Heart left ventricle (tissue), 16 donors: ENCODE measurements around the gene RAB3A. TPM values are rescaled to one million over a fixed set of nuclear protein-coding genes. Genes with fewer than 3 reads are reported as not detected.
A peak's percentile ranks its signal among the peaks of the same experiment; 100 is the strongest.

Source experiments
- ATAC-seq, 4 donors: fragments of 200-7000 bp; cut with Tn5 transposase; one replicate each; pipeline ENCODE4 v1.9.1; 2020 to 2022; ENCODE audit warnings: moderate library complexity in 4 of 4, mild to moderate bottlenecking in 3 of 4, moderate number of reproducible peaks in 1 of 4
- DNase-seq, 5 donors: peaks; one replicate each; pipeline ENCODE4 v3.0.0-alpha.2; 2020
- H3K27ac ChIP-seq, 12 donors: fragments of 200-600 bp; sonication (generic) in 4 of 12; one replicate each; pipeline versions ENCODE4 v1.5.0 to v1.8.0; 2016 to 2022; ENCODE audit warnings: mild to moderate bottlenecking in 2 of 12
- H3K27me3 ChIP-seq, 9 donors: fragments of 200-600 bp; sonication (generic) in 2 of 9; one replicate each; pipeline versions ENCODE4 v1.5.1 to v1.8.0; 2016 to 2022; ENCODE audit warnings: mild to moderate bottlenecking in 3 of 9
- H3K36me3 ChIP-seq, 9 donors: fragments of 200-600 bp; sonication (generic) in 2 of 9; one replicate each; pipeline versions ENCODE4 v1.5.0 to v1.8.0; 2018 to 2022; ENCODE audit warnings: mild to moderate bottlenecking in 2 of 9
- H3K4me1 ChIP-seq, 12 donors: fragments of 200-600 bp; sonication (generic) in 4 of 12; one replicate each; pipeline versions ENCODE4 v1.5.0 to v1.8.0; 2016 to 2022; ENCODE audit warnings: mild to moderate bottlenecking in 3 of 12
- H3K4me3 ChIP-seq, 12 donors: fragments of 200-600 bp; sonication (generic) in 4 of 12; one replicate each; pipeline versions ENCODE4 v1.5.0 to v1.8.0; 2017 to 2022; ENCODE audit warnings: mild to moderate bottlenecking in 9 of 12, moderate library complexity in 4 of 12
- H3K9me3 ChIP-seq, 12 donors: fragments of 200-600 bp; sonication (generic) in 4 of 12; one replicate each; pipeline versions ENCODE4 v1.5.0 to v1.8.0; 2016 to 2022; ENCODE audit warnings: mild to moderate bottlenecking in 1 of 12
- CTCF ChIP-seq, 12 donors: fragments of 200-600 bp; sonication (generic) in 4 of 12; IDR thresholded peaks; one replicate each; pipeline versions ENCODE4 v1.5.0 to v1.8.0; 2018 to 2022; ENCODE audit warnings: antibody characterized with exemption in 12 of 12, mild to moderate bottlenecking in 5 of 12
- POLR2A ChIP-seq, 2 donors: fragments of 450-650 bp; IDR thresholded peaks; one replicate each; pipeline ENCODE4 v1.6.1; 2017; ENCODE audit warnings: antibody characterized with exemption in 2 of 2, mild to moderate bottlenecking in 2 of 2, moderate library complexity in 2 of 2
- WGBS, 4 donors: extraction: QIAGEN DNeasy Blood & Tissue Kit in 2 of 4; methylation state at CpG; one replicate each; pipeline versions ENCODE4 v1.1.5 to v1.1.7; 2013 to 2018; 5-methylcytosine and 5-hydroxymethylcytosine counted together
- intact Hi-C, 10 donors: fragments of 100-400 bp; cut with DNase I; formaldehyde crosslinking; loops; one replicate each; pipeline versions ENCODE4 v1.11.1 to v1.14.2; 2022
- polyA plus RNA-seq, 2 donors: library from polyadenylated mRNA; stranded (reverse); fragments of 200-250 nt; gene quantifications; one replicate each; pipeline ENCODE4 v1.2.3, GENCODE V29; 2013
- total RNA-seq, 9 donors: library from RNA; depleted of rRNA in 2 of 9; stranded (reverse); fragments of >200 nt in 2 of 9; fragmentation: NEBNext Ultra II Directional in 3 of 9; extraction: Animal tissue kit (Norgen Biotek cat#: 25700) in 3 of 9; gene quantifications; one replicate each; pipeline versions ENCODE4 v1.1.0 to v1.2.4, GENCODE V29; 2016 to 2023
- donor health status: ischemic (EF 13 %, LVEDD 7.1; RV severe dilation, severe dysfunction).
- donor health status: healthy with polysubstance abuse.
- donor health status: DM: no; HTN: yes; CAD: no.
- donor health status: DM: no; HTN: no; CAD: no.
- donor health status: ischemic (EF 25% LVEDD 6.9; RV normal size, moderate dysfunction).
- donor health status: ischemic (EF 25% LVEDD 5.7; RV mildly dilated, moderate dysfunction).
- donor health status: healthy.
- donor health status: DM: yes; HTN: yes; CAD: no.
- donor health status: ischemic (EF 35%, LVEDD 5.7; RV mildly dilated, moderate dysfunction).
- donor health status: nonischemic (EF 11% LVEDD 7.7; RV severe dilation, severe dysfunction).
- donor health status: DM: yes; HTN: yes; CAD: no.
- donor health status: PGD.
- donor health status: ischemic (EF 29% LVEDD 5.4; RV normal size, mild dysfunction).
- donor health status: nonischemic (EF 23%, LVEDD 6.1; RV moderate dilation, normal function).

The RAB3A gene
- total and polyA plus RNA-seq, 11 donors = 6.9 to 39.2 (median 24.0) TPM

GRCh38 chr19:18230941-18231734, 27.3 kb upstream of the RAB3A start:
- Histone ChIP-seq H3K4me3 (no peak overlapping the region), H3K27me3 (peaks cover 5 to 74% (median 24%) of the 10 kb centered on the region in 9 donors), H3K9me3 (peaks cover 0 to 12% (median 3%) of the 10 kb centered on the region in 12 donors), H3K4me1 (peaks cover 0 to 37% (median 10%) of the 10 kb centered on the region in 12 donors), H3K36me3 (no peaks in the 10 kb centered on the region), H3K27ac (no peak overlapping the region)
- ATAC-seq (no peak), DNase-seq (no peak)
- intact Hi-C loops = no loop called here
- no peak for TF ChIP-seq POLR2A (IDR thresholded peaks at IDR 0.05)
- TF ChIP-seq CTCF (IDR thresholded peaks at IDR 0.05) = no peak
- WGBS, 4 donors = 32 to 59% (median 53%) methylated on average over 7 to 18 of the region's 18 CpGs

DNA sequence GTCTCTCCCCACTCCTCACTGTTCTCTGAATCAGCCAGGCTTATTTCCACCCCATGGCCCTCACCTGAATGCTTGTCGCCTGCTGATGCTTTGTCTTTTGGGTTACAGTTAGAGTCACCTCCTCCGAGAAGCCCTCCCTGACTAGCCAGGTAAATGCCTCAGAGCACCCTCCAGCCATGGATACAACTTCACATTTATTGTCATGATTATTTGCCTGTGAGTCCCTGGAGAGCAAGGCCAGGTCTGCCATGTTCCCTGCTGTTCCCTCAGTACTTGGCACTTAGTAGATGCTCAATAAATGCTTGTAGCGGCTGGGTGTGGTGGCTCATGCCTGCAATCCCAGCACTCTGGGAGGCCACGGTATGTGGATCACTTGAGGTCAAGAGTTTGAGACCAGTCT, 26.1 kb upstream of the RAB3A start:
- DNase-seq (no peak), ATAC-seq (no peak)
- no peak for TF ChIP-seq POLR2A (IDR thresholded peaks at IDR 0.05)
- no peak for TF ChIP-seq CTCF (IDR thresholded peaks at IDR 0.05)
- H3K4me3 ChIP-seq = no peak overlapping the region
- 81 to 84% (median 83%) methylated on average over 4 of the region's 4 CpGs for WGBS, 4 donors
- intact Hi-C loops = no loop called here
- H3K36me3 ChIP-seq = no peaks in the 10 kb centered on the region
- peaks cover 0 to 49% (median 16%) of the 10 kb centered on the region in 12 donors for H3K4me1 ChIP-seq
- peaks cover 0 to 12% (median 3%) of the 10 kb centered on the region in 12 donors for H3K9me3 ChIP-seq
- H3K27ac ChIP-seq = no peak overlapping the region
- H3K27me3 ChIP-seq = peaks cover 12 to 81% (median 29%) of the 10 kb centered on the region in 9 donors

- H3K27ac ChIP-seq = no peak overlapping the region
- H3K27me3 ChIP-seq = peaks cover 12 to 80% (median 29%) of the 10 kb centered on the region in 9 donors
- H3K36me3 ChIP-seq = no peaks in the 10 kb centered on the region
- H3K9me3 ChIP-seq = peaks cover 0 to 12% (median 3%) of the 10 kb centered on the region in 12 donors
- TF ChIP-seq POLR2A (IDR thresholded peaks at IDR 0.05) (no peak), CTCF (IDR thresholded peaks at IDR 0.05) (peak in 9 of 12 donors; percentile 12 to 41 (median 31))
- whole genome bisulfite sequencing, 4 donors = 70 to 80% (median 75%) methylated on average over 5 of the region's 5 CpGs
- H3K4me1 ChIP-seq = peaks cover 0 to 54% (median 20%) of the 10 kb centered on the region in 12 donors
- no peak for DNase-seq
- intact Hi-C loops = no loop called here
- ATAC-seq = no peak
- no peak overlapping the region for H3K4me3 ChIP-seq
Measured at GRCh38 chr19:18229474-18229873, 25.6 kb upstream of the RAB3A start.

- peak in 2 of 5 donors; percentile 45 to 49 for DNase-seq
- Histone ChIP-seq H3K36me3 (no peaks in the 10 kb centered on the region), H3K4me3 (no peak overlapping the region), H3K27me3 (peaks cover 12 to 64% (median 23%) of the 10 kb centered on the region in 9 donors), H3K27ac (peak overlapping the region in 4 of 12 donors; percentile 13 to 37 (median 32)), H3K4me1 (peaks cover 0 to 57% (median 24%) of the 10 kb centered on the region in 12 donors), H3K9me3 (peaks cover 0 to 4% (median under 1%) of the 10 kb centered on the region in 12 donors)
- no peak for TF ChIP-seq CTCF (IDR thresholded peaks at IDR 0.05)
- TF ChIP-seq POLR2A (IDR thresholded peaks at IDR 0.05) = no peak
- WGBS, 4 donors = 38 to 43% (median 39%) methylated on average over 3 to 6 of the region's 6 CpGs
- intact Hi-C loops = no loop called here
- peak in 1 of 4 donors; percentile 4 for ATAC-seq
Measured at GRCh38 chr19:18227781-18228271, 24.0 kb upstream of the RAB3A start.
